ENCODE results near the gene CLCA2.

CLCA2 gene
- 0 reads per million in 3 experiments for total RNA-seq

DNA sequence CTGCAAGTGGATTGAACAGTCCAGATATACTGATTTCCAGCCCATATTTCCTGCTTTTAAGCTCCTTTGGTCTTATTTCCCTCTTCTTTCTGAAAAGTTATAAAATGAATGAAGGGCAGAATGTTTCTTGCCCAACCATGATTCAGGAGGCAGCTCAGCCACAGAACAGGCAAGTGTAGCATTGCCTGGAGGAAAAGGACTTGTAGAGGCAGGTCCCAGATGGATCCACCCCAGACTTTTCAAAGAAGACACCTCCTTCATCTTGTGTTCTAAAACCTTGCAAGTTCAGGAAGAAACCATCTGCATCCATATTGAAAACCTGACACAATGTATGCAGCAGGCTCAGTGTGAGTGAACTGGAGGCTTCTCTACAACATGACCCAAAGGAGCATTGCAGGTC, at the start of gene CLCA2:
TSS of gene CLCA2 (plus strand) at position 299 of the 400 bp plus-strand sequence. CDS start at position 376, 77 bp downstream.
- no peak for DNase-seq

DNA sequence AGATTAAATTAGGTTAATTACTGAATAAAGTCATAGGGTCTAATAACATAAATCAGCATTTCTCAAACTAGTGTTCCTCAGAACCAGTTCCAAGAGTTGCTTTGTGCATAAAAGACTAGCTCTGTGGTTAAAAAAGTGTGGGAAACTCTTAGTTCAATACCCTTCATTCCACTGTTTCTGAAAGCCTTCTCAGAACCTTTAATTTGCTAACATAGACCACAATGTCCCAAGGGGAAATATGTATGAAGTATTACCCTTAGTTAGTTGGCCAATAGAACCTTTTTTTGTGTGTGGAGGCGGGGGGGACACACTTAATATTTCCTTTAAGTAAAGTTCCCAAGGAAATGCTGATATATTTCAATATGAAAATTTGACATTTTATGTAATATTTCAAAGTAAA, 48.3 kb upstream of the CLCA2 start:
- DNase-seq = no peak

GRCh38 chr1:86377341-86377740, 46.6 kb upstream of the CLCA2 start:
- no peak for DNase-seq

GRCh38 chr1:86378813-86379212, 45.2 kb upstream of the CLCA2 start:
- no peak for DNase-seq

- DNase-seq = peak; percentile 51
Observed at GRCh38 chr1:86380257-86380861, 43.6 kb upstream of the CLCA2 start.

GRCh38 chr1:86381223-86381622, 42.7 kb upstream of the CLCA2 start:
- no peak for DNase-seq

- DNase-seq = no peak
Observed at GRCh38 chr1:86382878-86383277, 41.1 kb upstream of the CLCA2 start.

GRCh38 chr1:86387916-86388627, 35.9 kb upstream of the CLCA2 start:
- DNase-seq = no peak

DNA sequence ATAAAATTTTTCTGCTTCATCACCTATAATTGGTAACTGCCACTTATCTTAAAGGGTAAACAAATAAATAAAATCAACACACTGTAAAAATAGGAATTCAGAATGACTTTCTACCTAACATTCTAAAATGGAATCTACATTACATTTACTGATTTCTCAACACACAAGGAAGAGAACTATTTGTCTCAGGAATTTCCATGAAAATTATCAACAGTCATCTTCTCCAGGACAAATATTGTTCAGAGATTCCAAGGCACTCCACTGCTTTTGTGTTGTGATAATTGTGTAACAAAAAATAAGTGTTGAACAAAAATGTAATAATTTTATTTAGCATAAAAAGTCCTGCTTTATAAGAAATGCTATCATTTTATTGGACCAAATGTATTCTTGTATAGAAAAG, 35.2 kb upstream of the CLCA2 start:
- no peak for DNase-seq

DNA sequence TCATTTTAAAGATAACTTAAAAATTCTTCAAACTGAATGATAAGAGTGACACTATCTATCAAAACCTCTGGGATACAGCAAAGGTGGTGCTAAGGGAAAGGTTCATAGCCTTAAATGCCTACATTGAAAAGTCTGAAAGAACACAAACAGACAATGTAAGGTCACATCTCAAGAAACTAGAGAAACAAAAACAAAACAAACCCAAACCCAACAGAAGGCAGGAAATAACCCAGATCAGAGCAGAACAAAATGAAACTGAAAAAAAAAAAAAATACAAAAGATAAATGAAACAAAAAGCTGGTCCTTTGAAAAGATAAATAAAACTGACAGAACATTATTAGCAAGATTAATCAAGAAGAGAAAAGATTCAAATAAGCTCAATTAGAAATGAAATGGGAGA, 34.7 kb upstream of the CLCA2 start:
- DNase-seq = peak; percentile 59

DNA sequence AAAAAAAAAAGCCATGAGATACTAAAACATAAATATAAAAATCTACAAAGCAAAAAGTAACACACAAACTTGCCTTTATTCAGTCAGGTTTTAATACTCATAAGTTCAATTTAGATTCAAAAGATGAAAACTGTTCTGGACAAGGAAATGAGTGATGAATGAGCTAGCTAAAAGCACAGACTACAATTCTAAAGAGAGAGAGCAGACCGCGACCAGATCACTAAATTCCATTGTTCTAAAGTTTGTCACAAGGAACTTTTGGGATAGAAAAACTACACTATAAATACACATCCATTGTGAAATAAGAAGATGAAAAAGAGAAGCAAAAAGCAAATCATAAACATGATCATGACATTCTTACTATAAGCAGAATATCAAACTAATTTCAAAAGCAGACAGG, 29.6 kb upstream of the CLCA2 start:
- DNase-seq = no peak

- peak; percentile 93 for DNase-seq
Observed at GRCh38 chr1:86395751-86396497, 28.0 kb upstream of the CLCA2 start, which contains the start of gene ODF2L. Gene ODF2L (minus strand): TSS chr1:86396323. CDS start chr1:86387027, 9,296 bp downstream.

DNA sequence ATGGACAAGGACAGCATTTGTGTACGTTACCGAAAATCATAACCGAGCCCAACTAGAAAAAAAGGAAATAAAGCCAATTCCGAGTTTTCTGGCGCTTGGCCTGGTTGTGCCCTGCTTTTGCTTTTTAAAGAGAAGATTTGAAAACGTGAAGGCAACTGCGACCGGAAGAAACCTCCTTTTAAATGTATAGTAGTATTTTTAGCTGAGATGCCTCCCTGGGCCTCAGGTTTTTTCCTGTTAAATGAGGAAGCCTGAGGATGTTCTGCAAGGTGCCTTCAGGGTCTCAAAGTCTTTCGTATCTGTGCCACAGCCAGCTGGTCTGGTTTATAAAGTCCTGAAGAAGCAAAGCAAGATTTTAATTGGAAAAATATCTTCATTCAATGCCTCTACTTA, 27.5 kb upstream of the CLCA2 start:
- no peak for DNase-seq

DNA sequence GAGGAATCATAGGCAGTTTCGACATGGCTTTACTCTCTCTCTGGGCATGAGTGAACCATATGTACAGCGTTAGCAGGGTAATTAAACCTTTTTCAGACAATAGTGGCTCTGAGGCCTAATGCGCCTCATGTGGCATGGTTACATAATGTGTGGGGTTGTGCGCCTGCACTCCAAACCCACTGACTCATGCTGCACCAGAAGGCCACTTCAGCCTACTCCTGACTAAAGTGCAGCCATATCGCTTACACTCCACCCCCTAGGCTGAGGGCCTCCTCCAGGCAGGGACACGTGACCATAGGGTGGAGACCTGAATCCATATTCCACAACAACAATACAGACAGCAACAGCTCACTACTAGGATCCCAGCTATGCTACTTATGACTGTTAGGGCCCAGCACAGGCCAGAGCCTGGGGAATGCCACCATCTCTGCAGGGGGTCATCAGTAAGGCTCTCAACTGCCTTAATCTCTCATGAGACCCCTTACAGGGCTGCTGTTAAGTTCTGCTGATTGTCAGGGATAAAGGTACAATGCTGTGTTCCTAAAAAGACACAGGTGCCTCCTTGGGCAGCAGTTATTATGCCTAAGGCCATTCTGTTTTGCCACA, 14.5 kb upstream of the CLCA2 start:
- DNase-seq = no peak

DNA sequence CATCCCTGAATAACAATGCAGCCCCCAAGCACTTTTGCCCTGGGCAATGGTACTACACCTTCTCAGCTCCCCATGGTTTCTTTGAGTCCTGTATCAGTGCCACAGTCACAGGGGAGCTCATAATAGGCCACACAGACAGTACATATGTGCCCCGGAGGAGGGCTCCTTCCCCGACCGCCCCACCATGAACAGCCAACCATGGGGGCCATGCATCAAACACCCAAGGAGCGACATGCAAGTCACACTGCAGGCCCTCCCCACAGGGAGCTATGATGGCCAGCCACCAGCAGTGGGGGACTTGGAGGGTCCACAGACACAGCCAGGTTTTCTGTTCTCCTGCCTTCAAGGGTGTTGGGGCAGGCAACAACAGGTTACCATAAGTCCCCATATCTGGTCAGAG, 13.1 kb upstream of the CLCA2 start:
- DNase-seq = no peak

DNA sequence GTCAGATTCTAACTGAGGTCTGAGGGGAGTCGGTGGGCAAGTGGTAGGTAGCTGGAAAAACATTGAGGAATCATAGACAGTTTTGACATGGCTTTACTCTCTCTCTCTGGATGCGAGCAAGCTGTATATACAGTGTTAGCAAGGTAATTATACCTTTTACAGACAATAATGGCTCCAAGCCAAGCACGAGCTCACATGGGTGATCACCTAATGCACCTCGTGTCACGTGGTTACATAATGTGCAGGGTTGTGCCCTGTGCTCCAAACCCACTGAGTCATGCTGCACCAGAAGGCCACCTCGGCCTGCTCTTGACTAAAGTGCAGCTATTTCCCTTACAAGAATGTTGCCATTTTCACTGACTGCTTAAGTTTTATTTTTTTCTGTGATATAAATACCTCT, 7.6 kb upstream of the CLCA2 start:
- no peak for DNase-seq

DNA sequence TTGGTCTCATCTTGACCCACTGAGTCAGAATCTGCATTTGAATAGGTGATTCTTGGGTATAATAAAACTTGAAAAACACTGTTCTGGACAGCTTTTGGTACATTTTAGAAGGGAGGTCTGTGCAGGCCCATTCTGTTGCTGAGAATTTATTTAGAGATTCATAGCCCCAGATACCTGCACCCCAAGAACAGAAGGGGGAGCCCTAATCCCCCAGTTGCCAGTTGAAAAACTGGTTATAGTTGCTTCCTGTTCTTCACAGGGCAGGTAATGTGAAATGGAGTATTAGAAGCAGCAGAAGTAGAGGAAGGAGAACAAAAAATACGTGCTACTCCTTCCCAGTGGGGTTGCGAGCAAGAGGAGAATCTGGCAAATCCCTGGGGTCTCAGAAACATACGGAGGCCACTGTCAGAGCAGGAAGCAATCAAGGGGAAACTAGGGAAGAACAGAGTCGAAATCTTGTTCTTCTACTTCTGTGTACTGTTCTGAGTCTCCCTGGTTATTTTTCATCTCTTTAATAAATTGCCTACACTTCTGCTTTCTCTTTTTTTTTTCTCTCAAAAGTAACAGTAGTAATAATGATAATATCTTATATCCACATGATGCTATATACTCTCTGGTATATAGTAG, 4.6 kb upstream of the CLCA2 start:
- peak; percentile 47 for DNase-seq

- no peak for DNase-seq
Observed at GRCh38 chr1:86421601-86422280, 2.2 kb upstream of the CLCA2 start.

- no peak for DNase-seq
Observed at GRCh38 chr1:86423473-86423872, 498 bp upstream of the CLCA2 start.

GRCh38 chr1:86429122-86429725, 5.3 kb downstream of the CLCA2 start:
- no peak for DNase-seq

DNA sequence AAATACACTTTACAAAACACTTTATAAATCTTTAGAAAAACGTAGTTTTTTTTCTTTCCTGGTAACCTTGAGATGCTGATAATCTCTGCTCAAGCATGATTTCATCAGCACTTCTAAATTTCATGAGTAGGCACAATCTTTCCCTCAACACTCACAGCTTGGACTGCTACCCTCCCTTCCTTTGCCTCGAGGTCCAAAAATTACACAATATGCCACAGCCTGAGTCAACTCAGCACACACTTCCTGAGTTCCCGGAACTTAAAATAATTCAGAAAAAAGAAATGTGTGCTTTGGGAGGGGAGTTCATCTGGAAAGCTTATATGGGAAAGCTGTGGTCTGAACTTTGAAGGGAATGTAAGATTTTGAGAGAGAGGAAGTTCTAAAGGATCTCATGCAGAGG, 5.9 kb downstream of the CLCA2 start:
- DNase-seq = no peak

DNA sequence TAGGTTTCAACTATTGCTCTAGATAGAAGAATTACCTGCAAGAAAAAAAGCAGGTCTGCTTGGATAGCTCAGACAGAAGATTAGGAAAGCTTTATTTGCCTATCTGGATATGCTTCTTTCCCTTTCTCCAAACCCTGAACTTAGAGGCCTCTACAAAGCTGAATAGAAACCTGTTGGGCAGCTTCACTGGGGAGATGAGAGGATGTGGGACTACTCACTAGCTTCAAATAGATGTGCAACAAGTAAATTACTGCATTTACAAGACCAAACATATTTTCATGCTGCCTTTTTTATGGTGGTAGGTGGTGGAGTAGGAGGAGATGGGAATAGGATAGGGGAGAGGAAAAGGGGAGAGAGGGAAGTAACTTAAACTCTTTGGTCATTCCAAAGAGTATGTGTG, 6.4 kb downstream of the CLCA2 start:
- no peak for DNase-seq
